ENCODE data around the gene ADK.

- no peak for TF ChIP-seq CTCF (IDR thresholded peaks at IDR 0.05)
- no peak for TF ChIP-seq POLR2A (IDR thresholded peaks at IDR 0.05)
- no peak for TF ChIP-seq POLR2AphosphoS5 (IDR thresholded peaks at IDR 0.05)
Measured at GRCh38 chr10:74491014-74491413, 340.0 kb downstream of the ADK start.

Measured in breast epithelium (tissue), 3 donors.